NT2/D1 (cell line): ENCODE measurements around the gene ZNF823.

ENCODE experiments used
- YY1 ChIP-seq: IDR thresholded peaks from 2 replicates; pipeline ENCODE4 v1.6.1; 2011; ENCODE audit not compliant: insufficient read length, insufficient read depth
- ZNF274 ChIP-seq: IDR thresholded peaks from 2 replicates; pipeline ENCODE4 v1.6.1; 2011; ENCODE audit warnings: mild to moderate bottlenecking, low read depth, low read length

- no peak for TF ChIP-seq ZNF274
- TF ChIP-seq YY1: no peak
These were observed 65.1 kb downstream of the ZNF823 start for GRCh38 chr19:11673608-11674041.
